HUES6 (cell line): ENCODE results near the gene ZCCHC24.

Experiments used
- H3K27ac ChIP-seq: 2 replicates; pipeline ENCODE4 v1.7.0; 2013; ENCODE audit warnings: low read depth, mild to moderate bottlenecking, low read length, inconsistent platforms
- H3K27me3 ChIP-seq: 2 replicates; pipeline ENCODE4 v1.6.1; 2013; ENCODE audit warnings: low read length; ENCODE audit not compliant: control insufficient read depth, insufficient read depth
- H3K36me3 ChIP-seq: 2 replicates; pipeline ENCODE4 v1.6.1; 2013; ENCODE audit warnings: low read length; ENCODE audit not compliant: control insufficient read depth, insufficient read depth
- H3K4me1 ChIP-seq: 2 replicates; pipeline ENCODE4 v1.6.1; 2013; ENCODE audit warnings: low read length; ENCODE audit not compliant: control insufficient read depth, insufficient read depth
- H3K4me3 ChIP-seq: 2 replicates; pipeline ENCODE4 v1.5.1; 2013; ENCODE audit warnings: low read depth, low read length
- H3K9ac ChIP-seq: one replicate; pipeline ENCODE4 v1.6.1; 2013; ENCODE audit warnings: mild to moderate bottlenecking, low read length
- H3K9me3 ChIP-seq: 2 replicates; pipeline ENCODE4 v1.6.1; 2013; ENCODE audit warnings: low read depth, low read length; ENCODE audit not compliant: control insufficient read depth, insufficient read depth

Gene ZCCHC24

DNA sequence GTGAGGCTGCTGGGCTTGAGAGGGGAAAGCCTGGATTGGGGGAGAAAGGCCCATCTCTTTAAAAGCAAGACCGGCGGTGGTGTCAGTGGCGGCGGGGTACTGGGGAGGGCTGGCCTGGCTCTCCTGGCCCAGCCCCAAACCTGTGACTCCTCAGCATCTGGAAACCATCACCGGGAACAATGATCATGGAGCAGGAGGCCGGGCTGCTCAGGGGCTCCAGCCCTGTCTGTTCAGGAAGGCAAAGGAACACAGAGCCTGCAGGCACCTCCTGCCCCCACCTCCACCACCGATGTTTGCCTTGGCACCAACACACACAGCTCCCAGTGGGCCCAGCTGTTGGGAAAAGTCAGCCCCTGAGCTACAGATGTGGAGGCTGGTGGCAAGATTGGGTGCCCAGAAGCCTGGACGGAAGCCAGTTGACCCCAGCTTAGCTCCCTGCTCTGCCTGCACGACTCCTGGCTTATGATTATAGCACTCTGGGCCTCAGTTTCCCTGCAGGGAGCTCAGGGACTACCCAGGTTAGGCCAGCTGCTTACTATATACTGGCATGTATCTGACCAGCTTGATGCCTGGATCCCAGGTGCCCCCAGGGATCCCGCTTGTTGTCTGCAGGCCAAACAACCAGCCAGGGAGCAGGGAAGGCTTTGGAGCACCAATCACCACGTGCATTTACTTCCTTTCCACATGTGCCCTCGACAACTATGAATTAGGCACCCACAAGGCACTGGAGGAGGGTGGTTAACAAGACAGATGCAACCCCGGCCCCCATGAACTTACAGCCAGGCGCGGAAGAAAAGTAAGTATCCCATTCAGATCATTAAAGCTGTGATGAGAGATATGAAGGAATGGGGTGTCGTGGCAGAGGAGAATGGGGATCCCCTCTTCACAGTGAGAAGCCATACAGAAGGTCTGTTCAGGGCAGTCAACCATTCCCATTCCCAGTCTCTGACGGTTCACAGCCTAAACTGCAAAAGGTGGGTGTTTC lies 37.3 kb downstream of the ZCCHC24 start:
- Histone ChIP-seq H3K36me3 (no peaks in the 10 kb centered on the region), H3K4me1 (peaks cover 32% of the 10 kb centered on the region), H3K27me3 (no peaks in the 10 kb centered on the region), H3K9me3 (no peaks in the 10 kb centered on the region), H3K27ac (no peak overlapping the region), H3K9ac (no peak overlapping the region), H3K4me3 (no peak overlapping the region)

DNA sequence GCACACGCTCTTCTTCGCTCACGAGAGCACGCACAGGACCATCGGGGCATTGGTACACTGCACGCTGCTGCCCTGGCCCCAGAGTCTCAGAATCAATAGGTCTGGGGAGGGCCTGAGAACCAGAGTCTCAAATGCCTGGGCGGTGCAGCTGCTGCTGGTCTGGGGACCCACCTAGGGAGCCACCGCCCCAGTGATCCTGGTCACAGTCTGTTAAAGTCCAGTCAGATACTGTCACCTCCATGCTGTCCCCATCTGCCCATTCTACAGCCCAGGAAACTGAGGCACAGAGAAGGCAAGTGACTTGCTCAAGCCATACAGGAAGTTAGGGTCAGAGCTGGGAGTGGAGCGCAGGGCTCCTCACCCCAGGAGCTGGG lies 38.0 kb downstream of the ZCCHC24 start:
- Histone ChIP-seq H3K9ac (no peak overlapping the region), H3K27ac (no peak overlapping the region), H3K4me1 (peaks cover 39% of the 10 kb centered on the region), H3K9me3 (no peaks in the 10 kb centered on the region), H3K27me3 (no peaks in the 10 kb centered on the region), H3K36me3 (no peaks in the 10 kb centered on the region), H3K4me3 (no peak overlapping the region)

DNA sequence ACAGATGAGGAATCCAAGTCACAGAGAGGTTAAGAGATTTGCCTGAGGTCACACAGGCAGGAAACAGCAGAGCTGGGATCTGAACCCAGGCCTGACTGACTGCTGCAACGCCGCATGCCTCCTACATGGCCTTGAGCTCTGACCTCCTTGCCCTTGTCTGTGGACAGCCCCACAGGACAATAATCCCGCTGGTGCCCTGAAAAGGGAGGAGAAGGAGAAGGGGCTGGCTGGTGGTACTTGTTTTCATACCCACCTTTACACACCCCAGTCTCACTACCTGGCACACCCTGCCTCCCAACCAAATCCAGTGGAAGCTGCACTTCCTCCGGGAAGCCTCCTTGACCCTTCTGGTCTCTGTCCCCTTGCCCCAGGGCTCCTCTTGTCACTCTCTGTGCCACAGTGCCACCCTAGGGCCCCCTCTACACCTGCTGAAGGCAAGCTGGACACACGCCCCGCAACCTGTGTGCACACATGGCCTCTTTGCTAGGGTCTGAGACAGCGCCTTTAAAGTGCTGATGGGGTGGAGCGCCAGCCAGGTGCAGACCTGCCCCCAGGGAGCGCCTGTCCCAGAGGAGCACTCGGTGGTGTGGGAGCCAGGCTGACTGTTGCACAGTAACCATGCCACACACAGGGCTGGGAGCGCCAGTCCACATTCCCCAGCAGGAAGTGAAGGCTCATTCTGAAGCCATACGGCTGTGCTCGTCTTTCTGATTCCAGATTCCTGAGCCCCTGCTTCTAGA lies 38.6 kb downstream of the ZCCHC24 start:
- H3K27ac ChIP-seq, result no peak overlapping the region
- H3K9me3 ChIP-seq, result no peaks in the 10 kb centered on the region
- no peak overlapping the region for H3K4me3 ChIP-seq
- no peaks in the 10 kb centered on the region for H3K27me3 ChIP-seq
- H3K36me3 ChIP-seq, result no peaks in the 10 kb centered on the region
- no peak overlapping the region for H3K9ac ChIP-seq
- peaks cover 40% of the 10 kb centered on the region for H3K4me1 ChIP-seq

DNA sequence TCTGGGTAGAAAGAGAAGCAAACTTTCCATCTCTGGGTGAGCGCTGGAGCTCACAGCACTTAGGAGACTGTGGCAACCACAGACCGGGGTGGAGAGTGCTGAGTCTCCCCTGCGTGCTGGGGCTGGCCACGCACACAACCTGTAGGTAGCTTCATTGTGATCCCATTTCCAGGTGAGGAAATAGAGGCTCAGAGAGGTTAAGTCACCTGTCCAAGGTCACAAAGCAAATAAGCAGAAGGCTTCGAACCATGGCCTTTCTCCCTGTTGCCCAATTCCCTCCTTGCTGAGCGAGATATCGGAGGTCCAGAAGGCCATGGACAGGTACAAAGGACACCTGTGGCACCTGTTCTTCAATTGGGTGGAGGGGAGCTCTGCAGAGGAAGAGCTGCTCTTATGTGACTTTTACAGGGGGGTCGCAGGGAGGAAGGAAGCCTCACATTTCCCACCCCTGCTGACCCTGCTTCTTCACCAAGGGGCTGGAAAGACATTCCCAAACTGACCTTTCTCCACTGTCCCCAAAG lies 39.4 kb downstream of the ZCCHC24 start:
- Histone ChIP-seq H3K36me3 (no peaks in the 10 kb centered on the region), H3K9me3 (no peaks in the 10 kb centered on the region), H3K4me3 (no peak overlapping the region), H3K27me3 (no peaks in the 10 kb centered on the region), H3K4me1 (peaks cover 42% of the 10 kb centered on the region), H3K27ac (no peak overlapping the region), H3K9ac (no peak overlapping the region)

DNA sequence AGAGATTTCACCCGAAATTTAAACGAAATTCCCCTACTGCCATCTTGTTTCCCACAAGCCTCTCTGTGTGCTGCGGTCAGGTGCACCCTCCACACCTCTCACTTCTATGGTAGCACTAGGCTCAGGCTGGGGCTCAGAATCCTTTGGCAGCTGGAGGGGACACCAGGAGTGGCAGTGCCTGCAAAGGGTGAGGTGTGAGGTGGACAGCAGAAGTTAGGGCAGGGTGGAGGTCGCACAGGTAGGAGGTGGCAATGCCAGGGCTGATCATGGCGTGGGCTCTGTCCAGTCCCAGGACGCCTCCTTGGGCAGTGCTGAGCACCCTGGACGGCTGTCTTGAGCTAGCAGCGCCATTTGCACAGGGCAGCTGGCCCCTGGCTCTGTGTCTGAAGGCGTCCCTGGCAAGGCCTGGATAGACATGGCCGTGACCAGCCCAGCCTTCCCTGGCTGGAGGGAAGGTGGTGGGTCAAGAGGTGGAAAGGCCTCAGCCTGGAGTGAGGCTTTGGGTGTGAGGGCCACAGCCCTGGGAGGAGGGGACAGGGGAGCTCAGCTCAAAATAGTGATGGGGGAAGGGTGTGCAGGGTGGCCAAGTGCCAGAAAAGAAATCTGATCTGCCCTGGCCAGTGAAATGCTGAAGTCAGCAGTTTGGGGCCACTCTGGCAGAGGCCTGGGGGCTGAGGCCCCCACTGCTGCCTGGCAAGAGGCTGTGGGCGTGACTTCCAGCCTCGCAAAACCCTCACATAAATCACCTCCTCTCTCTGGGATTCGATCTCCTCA lies 40.0 kb downstream of the ZCCHC24 start:
- Histone ChIP-seq H3K9ac (no peak overlapping the region), H3K36me3 (no peaks in the 10 kb centered on the region), H3K9me3 (no peaks in the 10 kb centered on the region), H3K27me3 (no peaks in the 10 kb centered on the region), H3K4me1 (peaks cover 48% of the 10 kb centered on the region), H3K4me3 (no peak overlapping the region), H3K27ac (no peak overlapping the region)

DNA sequence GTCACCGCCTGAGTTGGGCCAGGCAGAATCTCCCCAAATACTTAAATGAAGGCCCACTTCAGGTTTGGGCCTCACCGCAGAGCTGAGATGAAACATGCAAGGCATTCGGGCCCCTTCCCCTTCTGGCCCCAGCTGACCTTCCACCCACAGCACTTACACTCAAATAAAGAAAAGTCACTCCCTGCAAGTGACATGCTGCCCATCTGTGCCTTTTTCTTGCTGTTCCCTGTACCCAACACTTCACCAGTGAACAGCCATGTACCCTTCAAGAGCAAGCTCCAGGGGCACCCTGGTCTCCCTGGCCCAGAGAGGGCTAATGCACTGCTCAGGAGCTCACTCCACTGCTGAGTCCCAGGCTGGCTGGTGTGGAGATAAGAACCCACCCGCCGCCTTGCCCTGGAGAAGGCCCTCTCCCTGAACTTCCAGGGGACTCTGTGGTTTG lies 40.7 kb downstream of the ZCCHC24 start:
- Histone ChIP-seq H3K27ac (no peak overlapping the region), H3K9ac (peak overlapping the region; percentile 46), H3K9me3 (no peaks in the 10 kb centered on the region), H3K36me3 (no peaks in the 10 kb centered on the region), H3K27me3 (no peaks in the 10 kb centered on the region), H3K4me3 (peak overlapping the region; percentile 49), H3K4me1 (peaks cover 55% of the 10 kb centered on the region)

DNA sequence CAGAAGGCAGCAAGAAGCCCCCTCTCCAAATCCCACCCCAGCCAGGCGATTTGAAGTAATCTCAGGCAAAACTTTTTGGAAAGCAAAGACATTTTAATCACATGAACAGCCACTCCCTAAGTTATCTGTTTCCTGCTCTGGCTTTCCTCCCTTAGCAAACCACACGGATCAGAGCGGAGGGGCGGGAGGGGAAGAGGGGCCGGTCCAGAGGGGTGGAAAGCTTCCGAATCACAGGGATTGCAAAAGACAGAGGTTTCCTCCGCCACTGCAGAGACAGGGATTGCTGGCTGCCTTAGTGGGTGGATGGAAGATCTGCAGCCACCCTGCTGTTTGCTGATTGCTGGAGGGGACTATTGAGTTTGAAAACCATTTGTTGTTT lies 41.2 kb downstream of the ZCCHC24 start:
- peak overlapping the region; percentile 46; the same call in 1 of the 2 replicates for H3K27ac ChIP-seq
- peaks cover 60% of the 10 kb centered on the region for H3K4me1 ChIP-seq
- H3K9ac ChIP-seq, result peak overlapping the region; percentile 60
- peak overlapping the region; percentile 49 for H3K4me3 ChIP-seq
- H3K9me3 ChIP-seq, result no peaks in the 10 kb centered on the region
- H3K36me3 ChIP-seq, result no peaks in the 10 kb centered on the region
- H3K27me3 ChIP-seq, result no peaks in the 10 kb centered on the region

DNA sequence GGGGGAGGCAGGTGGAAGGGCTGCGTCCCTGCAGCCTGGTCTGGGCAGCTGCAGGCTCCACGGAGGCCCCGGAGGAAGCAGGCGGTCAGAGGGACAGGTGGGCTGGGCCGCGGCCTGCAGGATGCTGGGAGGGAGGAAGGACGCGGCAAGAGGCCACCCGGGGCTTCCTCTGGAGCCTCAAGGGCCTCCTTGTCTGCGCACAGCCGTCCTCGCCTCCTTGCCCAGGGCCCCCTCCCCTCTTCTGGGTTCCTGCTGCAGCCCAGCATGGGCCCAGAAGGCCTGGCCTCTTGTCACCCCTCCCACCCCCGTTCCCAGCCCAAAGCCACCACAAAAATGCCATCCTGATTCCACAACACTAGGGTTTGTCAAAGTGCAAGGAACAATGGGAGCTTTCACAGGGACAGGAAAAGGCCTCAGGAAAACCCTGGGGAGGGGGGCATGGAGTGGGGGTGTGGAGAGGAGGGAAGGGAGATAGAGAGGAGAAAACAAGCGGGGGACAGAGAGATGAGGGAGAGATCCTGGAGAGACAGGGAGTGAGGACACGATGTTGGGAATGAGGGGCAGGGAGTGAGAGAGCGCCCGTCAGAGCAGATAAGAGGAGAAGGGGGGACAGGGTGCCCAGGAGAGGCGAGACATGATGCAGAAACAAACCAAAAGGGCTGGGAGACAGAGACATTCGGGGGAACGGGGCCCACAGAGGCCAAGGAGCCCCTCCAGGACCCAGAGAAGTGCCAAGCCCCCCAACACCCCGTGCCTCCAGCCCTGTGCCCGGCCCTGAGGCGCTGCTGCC lies 41.8 kb downstream of the ZCCHC24 start:
- H3K4me1 ChIP-seq, result peaks cover 66% of the 10 kb centered on the region
- H3K27ac ChIP-seq, result peak overlapping the region; percentile 46; the same call in 1 of the 2 replicates
- H3K36me3 ChIP-seq, result no peaks in the 10 kb centered on the region
- peak overlapping the region; percentile 60 for H3K9ac ChIP-seq
- H3K27me3 ChIP-seq, result no peaks in the 10 kb centered on the region
- peak overlapping the region; percentile 49 for H3K4me3 ChIP-seq
- H3K9me3 ChIP-seq, result no peaks in the 10 kb centered on the region

DNA sequence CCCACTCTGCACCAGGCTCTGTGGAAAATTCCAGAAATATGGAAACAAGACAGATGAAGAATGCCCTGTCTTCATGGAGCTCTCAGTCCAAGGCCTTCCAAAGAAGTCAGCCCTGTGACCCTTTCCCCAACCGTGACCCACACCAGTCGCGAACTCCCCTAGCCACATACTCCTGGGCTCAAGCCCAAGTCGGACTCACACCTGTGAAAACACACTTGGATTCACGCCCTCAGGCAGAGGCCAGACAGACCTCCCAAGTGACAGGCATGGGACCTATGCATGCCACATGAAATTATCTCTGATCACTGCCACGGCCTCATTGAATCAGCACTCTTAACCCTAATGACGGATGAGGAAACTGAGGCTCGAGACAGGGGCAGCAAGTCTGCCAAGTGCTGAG lies 42.5 kb downstream of the ZCCHC24 start:
- Histone ChIP-seq H3K9me3 (no peaks in the 10 kb centered on the region), H3K4me1 (peaks cover 68% of the 10 kb centered on the region), H3K27me3 (no peaks in the 10 kb centered on the region), H3K9ac (no peak overlapping the region), H3K36me3 (no peaks in the 10 kb centered on the region), H3K27ac (no peak overlapping the region), H3K4me3 (peak overlapping the region; percentile 49; the same call in 1 of the 2 replicates)

DNA sequence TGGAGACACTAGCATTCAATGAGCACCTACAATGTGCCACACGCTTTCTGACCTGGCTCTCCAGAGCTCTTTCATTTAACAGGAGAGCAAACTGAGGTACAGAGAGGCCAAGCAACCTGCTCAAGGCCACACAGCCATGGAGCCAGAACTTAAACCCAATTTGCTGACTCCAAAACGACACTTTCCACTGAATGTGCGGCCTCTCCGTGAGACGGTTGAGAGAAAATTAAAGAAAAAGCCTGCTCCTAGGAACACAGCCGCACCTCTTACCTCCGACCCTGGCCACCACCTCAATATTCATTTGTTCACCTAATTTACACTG lies 42.8 kb downstream of the ZCCHC24 start:
- Histone ChIP-seq H3K9ac (no peak overlapping the region), H3K27ac (no peak overlapping the region), H3K4me3 (no peak overlapping the region), H3K9me3 (no peaks in the 10 kb centered on the region), H3K4me1 (peaks cover 68% of the 10 kb centered on the region), H3K27me3 (no peaks in the 10 kb centered on the region), H3K36me3 (no peaks in the 10 kb centered on the region)
